UCSD-AML1 (cell line): ENCODE results near the gene UBE2S.

Experiments used
- DNase-seq: peaks from one replicate; lab custom pipeline; 2025; ENCODE audit not compliant: unreplicated experiment; lab: John Stamatoyannopoulos, UW

The UBE2S gene

DNA sequence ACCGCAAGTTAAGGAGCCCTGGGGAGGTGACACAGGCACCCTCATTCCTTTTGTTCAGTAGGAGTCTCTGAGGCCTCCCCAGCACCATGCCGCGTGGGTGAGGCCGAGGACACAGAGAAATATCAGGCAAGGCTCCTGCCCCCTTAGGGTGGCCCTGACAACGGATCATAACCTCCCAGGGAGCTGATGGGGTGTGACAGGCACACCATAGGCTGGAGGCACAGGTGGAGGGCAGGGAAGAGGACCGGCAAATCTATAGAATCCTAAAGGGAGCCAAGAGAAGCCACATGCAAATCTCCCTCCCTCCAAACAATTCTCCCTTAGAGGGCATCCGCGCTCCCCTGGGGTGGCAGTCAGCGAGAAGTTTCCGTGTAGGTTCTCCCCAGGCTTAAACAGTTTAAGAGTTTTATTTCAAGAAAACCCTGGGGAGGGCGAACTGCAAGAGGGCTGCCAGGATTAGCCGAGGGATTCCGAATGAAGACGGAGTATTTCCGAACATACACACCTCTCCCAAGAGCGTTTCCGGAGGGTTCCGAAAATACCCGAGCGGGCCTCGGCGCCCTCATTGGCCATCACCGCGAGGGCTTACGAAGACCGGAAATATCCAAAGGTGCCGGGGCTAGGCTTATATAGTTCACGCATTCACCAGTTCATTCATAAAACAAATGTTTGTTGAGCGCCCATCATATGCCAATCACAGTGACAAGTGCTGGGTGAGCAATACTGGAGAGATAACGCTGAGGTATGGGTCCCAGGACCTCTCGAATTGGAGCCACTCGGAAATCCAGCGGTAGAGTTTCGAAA, 22.5 kb downstream of the UBE2S start:
- peak; percentile 96 for DNase-seq

DNA sequence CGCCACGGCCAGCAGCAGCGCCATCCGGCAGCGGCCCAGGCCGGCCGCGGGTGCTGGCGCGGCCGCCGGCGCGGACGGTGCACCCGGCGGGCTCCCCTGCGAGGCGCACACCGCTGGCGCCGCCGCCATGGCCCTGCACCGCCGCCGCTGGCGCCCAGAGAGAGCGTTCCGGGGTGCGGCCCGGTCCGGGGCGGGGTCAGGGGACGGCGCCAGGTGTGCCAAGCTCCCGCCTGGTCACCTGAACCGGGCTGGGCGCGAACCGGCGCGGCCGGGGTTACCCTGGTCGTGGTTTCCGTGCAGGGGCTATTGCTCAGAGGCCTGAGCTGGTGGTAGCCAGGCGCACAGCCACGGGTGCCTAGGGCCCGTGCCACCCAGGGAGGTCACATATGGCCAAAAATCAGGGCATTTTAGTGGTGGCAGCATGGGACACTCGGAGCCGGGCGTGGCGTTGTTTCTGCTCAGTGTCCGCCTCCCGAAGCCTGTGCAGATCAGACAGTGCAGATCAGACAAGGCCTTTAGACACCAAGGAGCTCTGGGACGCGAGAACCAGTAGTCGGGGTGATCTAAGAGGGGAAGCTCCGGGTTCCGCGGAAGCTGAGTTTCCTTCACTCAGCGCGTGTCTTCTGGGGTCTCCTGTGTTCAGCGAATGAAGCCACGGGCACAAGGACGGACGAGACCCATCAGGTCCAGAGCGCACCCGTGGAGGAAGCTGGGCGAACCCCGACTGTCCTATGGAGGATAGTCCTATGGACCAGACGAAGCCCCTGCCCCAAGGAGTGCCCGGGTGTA, 23.3 kb downstream of the UBE2S start, which contains the start of gene TMEM238:
Gene TMEM238, minus strand, starts transcription at position 162 of the 789 bp plus-strand sequence. Its CDS starts 33 bp downstream, at position 129.
- DNase-seq: peak; percentile 65

DNA sequence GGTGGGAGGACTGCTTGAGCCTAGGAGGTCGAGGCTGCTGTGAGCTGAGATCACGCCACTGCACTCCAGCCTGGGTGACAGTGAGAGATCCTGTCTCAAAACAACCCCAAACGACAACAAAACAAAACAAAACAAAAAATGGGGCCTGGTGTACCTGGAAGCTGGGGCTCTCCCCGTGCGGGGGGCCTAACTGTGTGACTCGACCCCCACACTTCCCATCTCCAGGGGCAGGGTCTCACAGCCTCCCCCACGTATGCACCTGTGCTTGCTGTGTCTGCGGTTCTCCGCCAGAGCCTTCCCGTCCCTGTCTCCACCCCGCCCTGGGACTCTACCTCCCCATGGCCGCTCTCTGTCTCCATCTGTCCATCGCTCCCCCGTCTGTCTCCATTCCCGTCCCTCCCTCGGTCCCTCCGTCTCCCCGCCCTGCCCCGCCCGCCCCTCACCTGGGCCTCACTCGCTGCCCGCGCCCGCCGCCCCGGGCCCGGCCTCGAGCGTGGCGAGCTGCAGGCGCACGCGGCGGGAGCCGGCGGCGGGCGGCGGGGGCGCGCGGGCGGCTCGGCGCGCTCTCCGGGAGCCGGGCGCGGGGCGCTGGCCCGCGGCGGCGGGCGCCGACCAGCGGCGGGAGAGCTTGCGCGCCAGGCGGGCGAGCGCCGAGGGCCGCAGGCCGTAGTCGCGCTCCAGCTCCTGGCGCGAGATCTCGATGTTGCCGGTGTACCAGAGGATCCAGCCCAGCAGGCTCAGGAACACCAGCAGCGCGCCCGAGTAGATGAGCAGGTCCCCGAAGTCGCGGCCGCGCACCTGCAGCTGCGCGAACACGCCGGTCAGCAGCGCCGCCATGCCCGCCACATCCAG, 24.1 kb downstream of the UBE2S start:
- peak; percentile 66 for DNase-seq

DNA sequence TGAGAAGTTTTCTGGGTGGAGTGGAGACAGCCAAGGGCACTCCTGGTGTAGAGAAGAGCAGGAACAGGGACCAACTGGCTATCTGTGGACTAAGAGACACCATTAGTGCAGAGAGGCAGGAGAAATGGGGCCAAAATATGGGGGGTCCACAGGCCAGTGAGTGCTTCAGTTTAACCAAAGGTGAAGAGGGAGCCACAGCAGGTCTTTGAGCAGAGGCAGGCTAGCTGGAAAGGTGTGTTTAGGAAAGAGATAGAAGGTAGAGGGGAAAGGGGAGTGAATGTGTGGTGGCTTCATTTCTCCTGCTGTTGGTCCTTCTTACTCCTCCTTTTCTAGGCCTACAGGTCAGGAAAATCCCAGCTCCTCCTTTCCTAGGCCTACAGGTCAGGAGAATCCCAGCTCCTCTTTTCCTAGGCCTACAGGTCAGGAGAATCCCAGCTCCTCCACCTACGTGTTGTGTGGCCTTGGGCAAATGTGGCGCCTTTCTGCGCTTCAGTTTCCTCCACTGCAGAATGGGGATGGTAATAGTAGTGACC, 25.0 kb downstream of the UBE2S start:
- no peak for DNase-seq

DNA sequence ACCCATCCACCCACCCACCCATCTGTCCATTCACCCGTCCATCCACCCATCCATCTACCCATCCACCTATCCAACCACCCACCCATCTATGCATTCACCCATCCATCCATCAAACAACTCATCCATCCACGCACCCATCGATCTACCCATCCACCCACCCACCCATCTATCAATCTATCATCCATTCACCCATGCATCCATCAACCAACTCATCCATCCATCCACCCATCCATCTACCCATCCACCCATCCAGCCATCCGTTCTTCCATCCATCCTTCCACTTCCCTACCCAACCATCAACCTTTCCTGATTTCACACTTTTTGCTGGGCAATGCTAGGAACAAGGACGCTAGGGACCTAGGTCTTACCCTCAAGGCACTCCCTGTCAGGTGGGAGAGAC, 25.6 kb downstream of the UBE2S start:
- DNase-seq: no peak

DNA sequence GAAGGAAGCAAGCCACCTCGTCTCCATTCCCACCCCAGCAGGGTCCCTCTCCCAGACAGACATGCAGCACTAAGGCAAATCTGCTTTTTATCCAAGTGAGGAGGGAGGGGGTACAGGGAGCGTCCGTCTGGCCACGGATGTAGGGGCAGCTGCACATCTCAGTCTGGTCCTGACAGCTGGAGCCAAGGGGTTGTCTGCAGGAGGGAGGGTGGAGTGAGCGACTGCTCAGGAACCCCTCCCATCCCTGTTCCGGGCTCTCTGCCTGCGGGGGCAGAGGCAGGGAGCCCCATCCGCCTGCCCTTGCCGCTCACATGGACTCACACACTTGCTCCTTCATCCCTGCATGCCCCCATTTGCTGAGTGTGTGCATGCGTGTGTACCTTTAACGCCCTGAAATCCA, 28.4 kb downstream of the UBE2S start:
- no peak for DNase-seq

DNA sequence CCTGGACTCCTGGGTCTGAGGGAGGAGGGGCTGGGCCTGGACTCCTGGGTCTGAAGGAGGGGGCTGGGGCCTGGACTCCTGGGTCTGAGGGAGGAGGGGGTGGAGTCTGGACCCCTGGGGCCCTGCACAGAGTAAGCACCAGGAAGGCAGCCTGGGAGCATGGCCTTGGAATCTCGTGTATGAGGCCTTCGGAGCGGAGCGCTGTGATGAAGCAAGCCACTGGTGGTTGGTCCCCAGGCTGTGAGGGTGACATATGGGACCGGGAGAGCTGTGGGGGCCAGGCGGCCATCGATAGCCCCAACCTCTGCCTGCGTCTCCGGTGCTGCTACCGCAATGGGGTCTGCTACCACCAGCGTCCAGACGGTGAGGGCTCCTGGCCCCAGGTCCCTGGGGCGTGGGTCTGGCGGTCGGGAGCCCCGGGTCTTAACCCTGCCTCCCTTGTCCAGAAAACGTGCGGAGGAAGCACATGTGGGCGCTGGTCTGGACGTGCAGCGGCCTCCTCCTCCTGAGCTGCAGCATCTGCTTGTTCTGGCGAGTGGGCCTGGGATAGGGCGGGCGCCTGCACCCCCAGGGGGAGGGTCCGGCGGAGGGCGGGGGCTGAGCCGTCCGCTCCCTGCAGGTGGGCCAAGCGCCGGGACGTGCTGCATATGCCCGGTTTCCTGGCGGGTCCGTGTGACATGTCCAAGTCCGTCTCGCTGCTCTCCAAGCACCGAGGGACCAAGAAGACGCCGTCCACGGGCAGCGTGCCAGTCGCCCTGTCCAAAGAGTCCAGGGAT, 30.0 kb downstream of the UBE2S start:
- DNase-seq: no peak

DNA sequence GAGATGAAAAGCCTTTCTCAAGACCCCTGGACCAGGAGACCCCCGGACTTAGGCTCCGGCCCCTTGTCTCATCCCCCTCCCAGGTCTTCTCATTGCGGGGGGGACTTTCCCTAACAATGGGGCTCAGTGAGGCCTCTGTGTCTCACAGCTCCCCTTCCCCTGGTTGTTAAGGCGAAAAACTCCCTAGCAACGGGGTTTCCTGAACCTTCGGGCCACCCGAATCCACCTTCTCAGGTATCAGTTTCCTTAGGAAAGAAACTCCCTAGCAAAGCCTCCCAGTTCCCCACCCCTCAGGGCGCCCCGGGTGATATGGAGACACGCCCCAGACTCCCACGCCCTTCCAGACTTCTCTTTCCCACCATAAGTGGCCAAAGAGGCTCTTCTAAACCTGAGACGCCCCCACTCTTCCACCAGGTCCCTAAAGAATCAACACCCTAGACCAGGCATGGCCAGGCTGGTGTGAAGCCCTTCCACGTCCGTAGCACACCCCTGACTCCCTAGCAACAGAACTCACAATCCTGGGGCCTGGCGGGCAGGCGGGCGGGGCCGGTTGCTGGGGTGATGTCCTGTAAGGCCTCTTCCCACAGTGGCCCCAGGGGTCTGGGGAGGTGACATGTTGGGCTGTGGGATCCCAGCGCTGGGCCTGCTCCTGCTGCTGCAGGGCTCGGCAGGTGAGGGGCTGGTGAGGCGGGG, 31.2 kb downstream of the UBE2S start, which contains the start of gene TMEM190:
Gene TMEM190, plus strand, starts transcription at position 586 of the 693 bp plus-strand sequence. Its CDS starts 28 bp downstream, at position 614.
- no peak for DNase-seq

DNA sequence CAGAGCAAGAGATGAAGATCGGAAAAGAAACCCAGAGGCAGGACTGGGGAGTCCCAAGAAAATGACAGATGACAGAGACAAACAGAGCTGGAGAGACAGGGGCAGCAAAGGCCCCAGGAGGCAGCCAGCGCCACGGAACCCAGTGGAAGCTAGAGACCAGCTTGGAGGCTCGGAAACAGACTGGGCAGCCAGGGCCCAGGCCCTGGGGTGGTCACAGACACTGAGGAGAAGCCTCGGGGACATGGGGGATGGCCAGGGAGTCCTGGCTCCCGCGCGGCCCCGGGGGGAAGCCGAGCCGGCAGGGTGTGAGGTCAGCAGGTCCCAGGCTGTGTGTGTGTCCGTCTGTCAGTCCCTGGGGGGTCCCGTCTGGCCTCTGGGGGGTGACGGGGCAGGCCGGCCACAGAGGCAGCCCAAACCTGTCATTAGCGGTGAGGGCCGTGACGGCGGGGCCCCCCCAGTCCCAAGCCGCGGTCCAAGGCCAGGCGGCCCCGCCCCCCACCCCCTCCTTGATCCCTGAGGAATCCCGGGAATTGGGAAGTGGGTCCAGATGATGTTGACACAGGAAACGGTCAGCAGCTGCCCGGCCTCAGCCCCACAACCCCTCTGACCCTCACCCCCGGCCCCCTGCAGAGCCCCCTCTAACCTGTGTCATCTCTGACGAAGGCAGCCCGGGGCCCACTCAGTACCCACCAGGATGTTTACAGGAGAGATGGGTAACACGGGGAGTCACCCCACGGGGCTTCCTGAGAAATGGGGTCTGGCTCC, 33.4 kb downstream of the UBE2S start:
- DNase-seq: no peak

DNA sequence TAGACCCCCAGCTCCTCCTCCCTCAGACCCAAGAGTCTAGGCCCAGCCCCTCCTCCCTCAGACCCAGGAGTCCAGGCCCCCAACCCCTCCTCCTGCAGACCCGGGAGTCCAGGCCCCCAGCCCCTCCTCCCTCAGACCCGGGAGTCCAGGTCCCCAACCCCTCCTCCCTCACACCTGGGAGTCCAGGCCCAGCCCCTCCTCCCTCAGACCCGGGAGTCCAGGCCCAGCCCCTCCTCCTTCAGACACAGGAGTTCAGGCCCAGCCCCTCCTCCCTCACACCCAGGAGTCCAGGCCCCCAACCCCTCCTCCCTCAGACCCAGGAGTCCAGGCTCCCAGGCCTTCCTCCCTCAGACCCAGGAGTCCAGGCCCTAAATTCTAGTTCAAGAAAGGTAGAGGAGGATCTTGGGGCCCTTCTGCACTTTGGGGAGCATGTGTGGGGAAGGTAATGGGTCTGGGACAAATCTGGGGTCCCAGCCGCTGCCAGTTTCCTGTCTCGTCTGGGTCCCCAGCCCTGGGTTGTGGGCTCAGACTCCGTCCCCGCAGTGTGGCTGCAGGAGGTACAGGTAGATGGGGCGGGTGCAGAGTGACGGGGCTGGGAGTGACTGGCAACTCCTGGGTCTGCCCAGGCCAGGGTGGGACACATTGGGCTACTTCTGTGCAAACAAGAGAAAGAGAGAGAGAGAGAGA, 34.1 kb downstream of the UBE2S start:
- DNase-seq: no peak

DNA sequence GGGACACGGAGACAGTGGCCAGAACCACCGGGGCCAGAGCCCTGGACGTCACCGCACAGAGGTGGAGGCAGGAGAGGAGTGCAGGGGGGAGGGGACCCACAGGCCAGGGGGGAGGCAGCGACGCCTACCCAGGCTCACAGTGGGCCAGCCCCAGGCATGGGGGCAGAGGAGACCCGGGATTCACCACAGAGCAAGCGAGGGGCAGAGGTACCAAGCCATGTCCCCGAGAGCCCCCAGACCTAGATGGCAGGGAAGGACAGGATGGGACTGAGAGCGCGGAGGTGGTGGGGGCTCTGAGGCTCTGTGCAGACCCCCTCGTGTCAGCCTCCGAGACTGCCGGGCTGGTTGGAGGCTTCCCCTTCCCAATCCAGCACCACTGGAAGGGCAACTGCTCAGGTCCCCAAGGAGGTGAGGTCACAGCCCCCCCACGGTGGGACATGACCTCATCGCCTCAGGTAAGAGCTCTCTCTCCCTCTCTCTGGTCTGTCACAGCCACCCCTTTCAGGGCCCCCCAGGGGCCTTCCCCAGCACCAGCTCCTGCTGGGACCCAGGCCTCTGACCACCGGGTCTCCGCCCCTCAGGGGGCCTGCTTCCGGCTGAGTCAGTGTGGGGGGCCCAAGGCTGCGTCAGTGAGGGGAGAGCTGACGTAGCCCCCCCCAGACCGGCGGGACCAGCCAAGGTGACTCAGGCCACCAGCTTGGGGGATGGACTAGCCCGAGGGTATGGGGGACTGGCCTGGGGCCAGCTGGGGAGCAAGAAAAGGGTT, 35.1 kb downstream of the UBE2S start:
- no peak for DNase-seq

DNA sequence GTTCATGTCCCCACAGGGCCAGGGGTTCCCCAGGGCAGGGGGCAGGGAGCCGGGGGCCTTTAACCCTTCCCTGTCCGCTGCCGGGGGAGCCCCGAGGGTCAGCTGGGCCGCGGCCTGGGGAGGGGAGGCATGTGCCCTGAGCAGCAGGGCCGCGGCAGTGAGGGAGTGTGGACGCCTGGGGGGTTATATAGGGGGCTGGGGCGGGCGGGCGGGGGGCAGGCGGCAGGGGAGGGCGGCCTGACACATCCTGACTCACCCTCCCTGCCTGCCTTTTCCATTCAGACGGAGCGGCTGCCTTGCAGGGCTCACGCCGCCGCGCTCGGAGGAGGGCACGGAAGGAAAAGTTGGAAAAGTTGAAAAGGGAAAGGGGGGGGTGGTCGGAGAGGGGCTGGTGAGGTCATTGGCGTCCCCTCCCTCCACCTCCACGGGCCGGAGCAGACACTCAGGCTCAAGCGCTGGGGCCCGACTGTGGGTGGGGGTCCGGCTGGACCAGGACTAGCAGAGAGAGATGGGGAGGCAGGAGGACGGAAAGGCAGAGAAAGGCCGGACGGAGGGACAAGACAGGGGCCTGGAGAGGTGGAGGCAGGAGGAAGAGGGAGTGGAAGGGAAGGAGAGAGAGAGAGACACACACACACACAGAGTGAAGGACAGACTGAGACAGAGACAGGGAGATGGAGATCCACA, 37.1 kb downstream of the UBE2S start, which contains the start of gene IL11:
Gene IL11, minus strand, starts transcription at position 159 of the 684 bp plus-strand sequence. Its CDS starts 153 bp downstream, at position 6.
- DNase-seq: no peak

DNA sequence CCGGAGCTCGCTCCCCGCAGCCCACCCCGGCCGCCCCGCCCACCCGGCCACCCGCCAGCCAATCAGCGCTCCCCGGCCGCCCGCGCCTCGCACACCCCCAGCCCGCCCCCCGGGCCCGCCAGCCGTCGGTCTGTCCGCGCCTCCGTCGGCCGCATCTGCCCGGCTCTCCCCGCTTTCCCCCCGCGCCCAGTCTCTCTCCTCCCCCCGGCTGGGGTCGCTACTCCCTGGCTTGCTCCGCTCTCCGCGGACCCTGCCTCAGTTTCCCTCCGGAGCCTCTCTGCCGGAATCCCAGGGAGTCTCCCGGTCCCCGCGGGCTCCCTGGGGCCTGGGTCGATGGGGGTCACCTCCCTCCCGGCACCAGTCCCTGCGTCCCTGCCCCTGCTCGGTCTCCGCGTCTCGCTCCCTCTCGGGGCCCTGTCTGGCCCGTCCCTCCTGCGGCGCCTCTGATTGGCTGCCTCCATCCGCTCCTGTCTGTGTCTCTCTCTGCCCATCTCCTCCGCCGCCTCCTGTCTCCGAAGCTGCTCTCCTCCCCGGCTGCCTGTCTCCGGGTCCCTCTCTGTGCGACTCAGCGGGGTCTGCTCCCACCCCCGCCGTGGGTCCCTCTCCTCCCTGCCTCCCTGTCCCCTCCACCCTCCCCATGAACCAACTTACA, 37.8 kb downstream of the UBE2S start:
- no peak for DNase-seq

DNA sequence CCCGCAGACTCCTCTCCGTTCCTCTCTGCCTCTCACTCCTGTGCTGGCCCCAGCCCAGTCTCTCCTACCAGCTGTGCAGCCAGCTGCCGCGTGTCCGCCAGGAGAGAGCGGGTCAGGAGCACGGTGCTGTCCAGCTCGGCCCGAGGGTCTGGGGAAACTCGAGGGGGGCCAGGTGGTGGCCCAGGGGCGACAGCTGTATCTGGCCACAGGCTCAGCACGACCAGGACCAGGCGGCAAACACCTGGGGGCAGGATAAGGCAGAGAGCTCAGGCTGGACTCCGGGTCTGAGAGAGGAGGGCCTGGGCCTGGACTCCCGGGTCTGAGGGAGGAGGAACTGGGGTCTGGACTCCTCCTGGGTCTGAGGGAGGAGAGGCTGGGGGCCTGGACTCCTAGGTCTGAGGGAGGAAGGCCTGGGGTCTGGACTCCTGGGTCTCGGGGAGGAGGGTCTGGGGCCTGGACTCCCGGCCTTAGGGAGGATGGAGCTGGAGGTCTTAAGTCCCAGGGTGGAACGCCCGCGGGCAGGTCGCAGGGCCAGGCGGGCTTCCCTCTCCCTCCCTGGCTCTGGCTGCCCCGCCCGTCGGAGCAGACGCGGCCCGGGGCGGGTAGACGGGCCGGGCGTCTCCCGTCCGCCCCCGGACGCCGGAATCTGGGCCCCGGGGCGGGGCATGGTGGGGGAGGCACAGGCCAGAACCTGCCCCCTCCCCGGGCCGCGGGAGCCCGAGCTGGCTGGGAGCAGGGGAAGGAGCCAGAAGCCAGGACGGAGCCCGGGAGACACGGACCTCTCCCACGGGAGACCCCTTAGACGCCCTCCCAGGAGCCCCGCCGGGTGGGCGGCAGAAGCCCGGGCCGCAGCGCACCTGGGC, 38.7 kb downstream of the UBE2S start:
- DNase-seq: no peak

DNA sequence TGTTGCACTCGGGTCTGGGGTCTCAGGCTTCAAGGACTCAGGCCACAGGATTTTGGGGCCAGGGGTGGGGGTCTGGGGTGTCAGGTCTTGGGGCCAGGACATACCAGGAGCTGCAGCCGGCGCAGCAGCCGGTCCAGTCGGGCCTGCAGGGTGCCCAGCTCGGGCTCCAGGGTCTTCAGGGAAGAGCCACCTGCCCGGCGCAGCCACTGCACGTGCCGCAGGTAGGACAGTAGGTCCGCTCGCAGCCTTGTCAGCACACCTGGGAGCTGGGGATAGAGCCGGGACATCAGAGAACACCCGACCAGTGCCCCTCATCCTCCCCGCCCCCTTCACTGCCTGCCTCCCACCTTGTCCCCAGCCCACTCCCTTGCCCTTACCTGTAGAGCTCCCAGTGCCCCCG, 39.5 kb downstream of the UBE2S start:
- DNase-seq: no peak
